Tibial artery (tissue), 4 donors: ENCODE results near the gene HSD11B1L.

Experiments used
- DNase-seq, 2 donors: peaks; one replicate each; pipeline ENCODE4 v3.0.0-alpha.2; 2019
- H3K27ac ChIP-seq, 2 donors: fragments of 200-600 bp; sonication (generic) in 1 of 2; 1 replicate in 1 of 2; 2 replicates in 1 of 2; pipeline ENCODE4 v1.5.1; 2018 to 2019; ENCODE audit warnings: mild to moderate bottlenecking in 1 of 2
- H3K27me3 ChIP-seq, 2 donors: fragments of 200-600 bp; sonication (generic) in 1 of 2; one replicate each; pipeline versions ENCODE4 v1.5.1 to v1.6.0; 2016 to 2019
- H3K36me3 ChIP-seq, 3 donors: fragments of 200-600 bp; sonication (generic) in 2 of 3; one replicate each; pipeline ENCODE4 v1.5.1; 2016 to 2019; ENCODE audit warnings: mild to moderate bottlenecking in 2 of 3
- H3K4me1 ChIP-seq, 4 donors: fragments of 200-600 bp; sonication (generic) in 2 of 4; 1 replicate in 3 of 4; 2 replicates in 1 of 4; pipeline ENCODE4 v1.5.1; 2016 to 2019
- H3K4me3 ChIP-seq, 2 donors: fragments of 200-600 bp; sonication (generic) in 1 of 2; 1 replicate in 1 of 2; 2 replicates in 1 of 2; pipeline ENCODE4 v1.5.1; 2018 to 2019; ENCODE audit warnings: mild to moderate bottlenecking in 2 of 2
- H3K9me3 ChIP-seq, 3 donors: fragments of 200-600 bp; sonication (generic) in 1 of 3; one replicate each; pipeline ENCODE4 v1.5.1; 2016 to 2019
- intact Hi-C: fragments of 100-400 bp; cut with DNase I; formaldehyde crosslinking; loops from one replicate; pipeline ENCODE4 v1.15.0; 2023; ENCODE audit warnings: low total_unique reads
- TF ChIP-seq, protein P1 (sequence below), 2 experiments: fragments of 200-600 bp in 1 of 2; fragments of 450-650 bp in 1 of 2; IDR thresholded peaks; one replicate each; pipeline ENCODE4 v1.5.1; 2017 to 2019; ENCODE audit warnings: antibody characterized with exemption in 2 of 2, mild to moderate bottlenecking in 1 of 2, moderate library complexity in 1 of 2

HSD11B1L gene

DNA sequence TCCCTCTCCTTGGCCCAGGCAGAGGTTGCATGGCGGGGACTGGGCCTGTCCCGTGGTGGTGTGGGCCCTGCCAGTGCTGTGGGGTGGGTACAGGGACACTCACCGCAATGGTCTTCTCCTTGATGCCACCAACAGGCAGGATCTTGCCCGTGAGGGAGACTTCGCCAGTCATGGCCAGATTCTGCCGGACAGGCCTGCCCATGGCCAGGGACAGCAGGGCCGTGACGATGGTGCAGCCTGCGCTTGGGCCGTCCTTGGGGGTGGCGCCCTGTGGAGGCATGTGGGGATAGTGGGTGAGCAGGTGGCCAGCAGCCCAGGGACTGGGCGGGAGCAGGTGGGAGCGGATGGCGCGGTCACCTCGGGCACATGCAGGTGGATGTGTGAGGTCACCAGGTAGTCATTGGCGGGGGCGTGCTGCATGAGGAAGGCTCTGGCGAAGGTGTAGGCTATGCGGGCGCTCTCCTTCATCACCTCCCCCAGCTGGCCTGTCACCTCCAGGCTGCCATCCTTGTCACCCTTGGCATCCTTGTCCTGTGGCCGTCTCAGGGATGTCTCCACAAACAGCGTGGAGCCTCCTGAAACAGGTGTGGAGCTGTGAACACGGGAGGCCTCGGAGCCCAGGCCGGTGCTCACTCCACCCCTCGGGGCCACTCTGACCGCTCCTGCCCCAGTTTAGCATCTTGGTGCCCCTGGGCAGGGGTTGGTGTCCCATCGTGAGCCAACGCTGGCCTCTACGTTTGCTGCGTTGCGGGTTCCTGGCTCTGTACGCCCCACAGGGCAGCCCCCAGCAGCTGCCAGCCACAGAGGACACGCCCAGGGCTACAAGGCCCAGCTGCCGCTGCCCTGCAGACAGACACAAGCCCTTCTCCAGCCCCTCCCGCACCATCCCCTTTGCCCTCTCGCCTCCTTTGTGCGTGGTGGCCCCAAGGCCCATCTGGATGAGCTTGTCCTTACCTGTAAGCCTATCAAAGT is 12.7 kb downstream of the HSD11B1L start:
- intact Hi-C loops = loop anchor here (10.0 kb wide), 1 partner anchor 69 kb away; the partner anchor contains the start of genes SAFB and SAFB2
- Histone ChIP-seq H3K9me3 (no peaks in the 10 kb centered on the region), H3K4me3 (no peak overlapping the region), H3K27ac (no peak overlapping the region), H3K4me1 (peaks cover 0 to 36% (median 13%) of the 10 kb centered on the region in 4 donors), H3K27me3 (no peaks in the 10 kb centered on the region), H3K36me3 (peaks cover 41 to 73% (median 70%) of the 10 kb centered on the region in 3 donors)
- no peak for DNase-seq
- TF ChIP-seq, protein P1, sequence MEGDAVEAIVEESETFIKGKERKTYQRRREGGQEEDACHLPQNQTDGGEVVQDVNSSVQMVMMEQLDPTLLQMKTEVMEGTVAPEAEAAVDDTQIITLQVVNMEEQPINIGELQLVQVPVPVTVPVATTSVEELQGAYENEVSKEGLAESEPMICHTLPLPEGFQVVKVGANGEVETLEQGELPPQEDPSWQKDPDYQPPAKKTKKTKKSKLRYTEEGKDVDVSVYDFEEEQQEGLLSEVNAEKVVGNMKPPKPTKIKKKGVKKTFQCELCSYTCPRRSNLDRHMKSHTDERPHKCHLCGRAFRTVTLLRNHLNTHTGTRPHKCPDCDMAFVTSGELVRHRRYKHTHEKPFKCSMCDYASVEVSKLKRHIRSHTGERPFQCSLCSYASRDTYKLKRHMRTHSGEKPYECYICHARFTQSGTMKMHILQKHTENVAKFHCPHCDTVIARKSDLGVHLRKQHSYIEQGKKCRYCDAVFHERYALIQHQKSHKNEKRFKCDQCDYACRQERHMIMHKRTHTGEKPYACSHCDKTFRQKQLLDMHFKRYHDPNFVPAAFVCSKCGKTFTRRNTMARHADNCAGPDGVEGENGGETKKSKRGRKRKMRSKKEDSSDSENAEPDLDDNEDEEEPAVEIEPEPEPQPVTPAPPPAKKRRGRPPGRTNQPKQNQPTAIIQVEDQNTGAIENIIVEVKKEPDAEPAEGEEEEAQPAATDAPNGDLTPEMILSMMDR (IDR thresholded peaks at IDR 0.05) = no peak

DNA sequence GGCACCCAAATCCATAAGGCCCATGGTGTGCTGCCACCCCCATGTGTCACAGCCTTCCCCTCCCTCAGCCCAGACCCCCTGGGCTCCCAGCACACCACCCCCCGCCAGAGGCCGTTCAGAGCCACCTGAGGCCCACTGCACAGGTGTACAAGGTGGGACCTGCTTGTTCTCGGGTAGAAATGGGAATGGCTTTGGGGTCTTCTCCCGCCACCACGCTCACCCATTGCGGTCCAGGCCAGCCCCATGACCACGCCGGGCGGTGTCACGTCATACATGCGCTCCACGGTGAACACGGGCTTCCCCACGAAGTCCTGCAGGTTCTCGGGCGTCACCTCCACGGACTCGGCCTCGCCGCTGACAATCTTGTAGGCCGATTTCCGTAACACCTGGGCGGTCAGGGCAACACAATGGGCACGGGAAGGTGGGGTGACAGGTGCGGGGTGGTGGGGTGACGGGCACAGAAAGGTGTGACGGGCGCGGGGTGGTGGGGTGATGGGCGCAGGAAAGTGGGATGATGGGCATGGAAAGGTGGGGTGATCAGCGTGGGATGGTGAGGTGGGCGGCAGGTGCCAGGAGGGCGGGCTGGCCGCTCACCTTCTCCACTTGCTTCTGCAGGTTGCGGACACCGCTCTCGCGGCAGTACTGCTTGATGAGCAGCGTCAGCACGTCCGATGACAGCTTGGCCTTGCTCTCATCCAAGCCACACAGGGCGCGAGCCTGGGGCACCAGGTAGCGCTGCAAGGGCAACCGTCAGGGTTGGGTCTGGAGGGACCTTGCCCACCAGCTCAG is 13.5 kb downstream of the HSD11B1L start:
- Histone ChIP-seq H3K9me3 (no peaks in the 10 kb centered on the region), H3K27ac (no peak overlapping the region), H3K4me1 (peaks cover 0 to 36% (median 13%) of the 10 kb centered on the region in 4 donors), H3K4me3 (no peak overlapping the region), H3K36me3 (peaks cover 50 to 82% (median 79%) of the 10 kb centered on the region in 3 donors), H3K27me3 (no peaks in the 10 kb centered on the region)
- intact Hi-C loops = loop anchor here (10.0 kb wide), 1 partner anchor 70 kb away; the partner anchor contains the start of genes SAFB and SAFB2
- no peak for DNase-seq
- TF ChIP-seq, protein P1 (IDR thresholded peaks at IDR 0.05) = no peak

DNA sequence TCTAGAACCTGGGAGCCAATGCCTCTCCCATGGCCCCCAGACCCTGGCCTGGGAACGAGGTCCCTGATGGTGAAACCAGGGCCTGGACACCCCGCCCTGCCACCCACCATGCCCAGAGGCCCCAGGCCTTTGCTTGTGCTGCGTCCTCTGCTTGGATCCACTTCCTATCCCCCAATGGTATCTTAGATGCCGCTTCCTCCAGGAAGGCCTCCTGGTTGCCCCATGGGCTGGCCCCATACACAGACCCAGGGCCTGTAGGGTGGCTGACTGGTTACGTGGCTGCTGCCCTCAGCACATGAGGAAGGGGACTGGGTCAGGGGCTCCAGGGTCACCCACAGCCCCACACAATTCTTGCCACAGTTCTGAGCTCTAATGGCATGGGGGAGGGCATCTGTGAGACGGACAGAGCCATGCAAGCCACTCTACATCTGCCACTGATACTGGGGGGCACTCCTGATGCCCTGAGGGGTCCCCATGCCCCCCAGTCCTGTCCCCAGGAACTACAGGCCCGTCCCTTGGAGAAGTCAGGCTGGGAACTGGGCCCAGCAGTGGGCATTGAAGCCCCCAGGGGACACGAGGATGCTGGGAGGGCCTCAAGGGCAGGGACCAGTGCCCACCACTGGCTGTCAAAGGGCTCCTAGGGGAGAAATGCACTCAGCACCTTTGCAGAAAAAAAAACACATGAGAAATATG is 14.3 kb downstream of the HSD11B1L start:
- no peak for DNase-seq
- TF ChIP-seq, protein P1 (IDR thresholded peaks at IDR 0.05) = no peak
- no peak overlapping the region for H3K27ac ChIP-seq
- intact Hi-C loops = loop anchor here (10.0 kb wide), 1 partner anchor 70 kb away; the partner anchor contains the start of genes SAFB and SAFB2
- no peaks in the 10 kb centered on the region for H3K9me3 ChIP-seq
- H3K4me1 ChIP-seq = peaks cover 0 to 31% (median 10%) of the 10 kb centered on the region in 4 donors
- no peak overlapping the region for H3K4me3 ChIP-seq
- H3K36me3 ChIP-seq = peaks cover 55 to 89% (median 86%) of the 10 kb centered on the region in 3 donors
- H3K27me3 ChIP-seq = no peaks in the 10 kb centered on the region

DNA sequence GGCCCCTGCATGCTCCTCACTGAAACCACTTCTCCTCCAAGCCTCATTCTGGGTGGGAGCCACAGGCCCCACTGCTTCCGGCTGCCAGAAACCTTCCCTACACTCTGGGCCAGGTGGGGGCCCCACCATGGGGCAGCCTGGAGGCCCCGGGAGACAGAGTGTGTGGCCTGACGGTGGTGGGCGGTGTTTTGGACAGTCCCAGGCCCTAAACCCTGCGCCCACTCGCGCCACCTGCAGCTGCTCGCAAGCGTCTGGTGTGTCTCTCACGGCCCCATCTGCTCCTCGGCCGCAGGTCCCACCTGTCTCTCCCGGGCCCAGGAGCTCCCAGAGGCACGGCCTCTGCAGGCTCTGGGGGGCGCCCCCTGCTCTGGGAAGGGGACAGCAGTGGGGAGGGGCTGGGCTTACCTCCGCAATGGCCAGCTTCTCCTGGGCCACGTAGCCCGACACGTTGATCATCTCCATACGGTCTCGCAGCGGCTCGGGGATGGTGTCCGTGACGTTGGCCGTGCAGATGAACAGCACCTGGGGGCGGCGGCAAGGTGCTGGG is 14.9 kb downstream of the HSD11B1L start:
- H3K27ac ChIP-seq = no peak overlapping the region

More for the DNA sequence above, 14.9 kb downstream of the HSD11B1L start:
- H3K4me3 ChIP-seq = no peak overlapping the region
- intact Hi-C loops = loop anchor here (10.0 kb wide), 1 partner anchor 71 kb away; the partner anchor contains the start of genes SAFB and SAFB2
- peaks cover 61 to 96% (median 92%) of the 10 kb centered on the region in 3 donors for H3K36me3 ChIP-seq
- no peaks in the 10 kb centered on the region for H3K27me3 ChIP-seq
- H3K4me1 ChIP-seq = peaks cover 0 to 29% (median 9%) of the 10 kb centered on the region in 4 donors
- no peak for DNase-seq
- TF ChIP-seq, protein P1 (IDR thresholded peaks at IDR 0.05) = no peak
- no peaks in the 10 kb centered on the region for H3K9me3 ChIP-seq
